Stimulated activated CD8-positive, alpha-beta memory T cell treated with anti-CD3 and anti-CD28 coated beads, Interleukin-4, amount 100 ng/mL, for 48 hours (primary cell): Measurements from ENCODE around the gene CNGA4.

Experiments used
- DNase-seq: peaks from one replicate; pipeline ENCODE4 v3.0.0-alpha.2; 2020

The CNGA4 gene

DNA sequence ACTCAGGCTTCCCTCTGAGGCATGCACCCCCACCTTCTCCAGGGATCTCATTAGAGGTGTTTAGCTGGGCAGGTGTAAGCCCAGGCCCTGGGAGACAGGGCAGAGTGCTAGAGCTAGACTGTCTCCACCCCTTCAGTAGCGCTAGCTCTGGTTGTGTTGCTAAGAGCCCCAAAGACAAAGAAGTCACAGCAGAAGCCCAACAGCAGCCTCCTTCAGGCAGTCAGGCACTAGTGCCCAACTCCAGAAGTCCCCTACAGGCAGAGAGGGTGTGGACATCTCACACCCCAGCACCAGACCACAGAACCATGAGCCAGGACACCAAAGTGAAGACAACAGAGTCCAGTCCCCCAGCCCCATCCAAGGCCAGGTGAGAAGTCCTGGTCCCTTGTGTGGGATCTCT, at the start of gene CNGA4:
Gene CNGA4, plus strand, starts transcription at position 188 of the 400 bp plus-strand sequence. Its CDS starts 118 bp downstream, at position 306.
- no peak for DNase-seq

- DNase-seq = no peak
Measured at GRCh38 chr11:6191742-6192141, 47.1 kb upstream of the CNGA4 start.

- no peak for DNase-seq
Measured at GRCh38 chr11:6194065-6194581, 44.8 kb upstream of the CNGA4 start.

GRCh38 chr11:6196396-6196795, 42.5 kb upstream of the CNGA4 start:
- DNase-seq = no peak

GRCh38 chr11:6197466-6198200, 41.3 kb upstream of the CNGA4 start:
- DNase-seq = no peak

- no peak for DNase-seq
Measured at GRCh38 chr11:6199174-6199810, 39.6 kb upstream of the CNGA4 start, which contains the start of gene OR52W1. TSS of gene OR52W1 (plus strand) at chr11:6199224. CDS start at chr11:6199224, 0 bp downstream.

GRCh38 chr11:6200975-6201374, 37.9 kb upstream of the CNGA4 start:
- DNase-seq = no peak

GRCh38 chr11:6201481-6201880, 37.4 kb upstream of the CNGA4 start:
- no peak for DNase-seq

DNA sequence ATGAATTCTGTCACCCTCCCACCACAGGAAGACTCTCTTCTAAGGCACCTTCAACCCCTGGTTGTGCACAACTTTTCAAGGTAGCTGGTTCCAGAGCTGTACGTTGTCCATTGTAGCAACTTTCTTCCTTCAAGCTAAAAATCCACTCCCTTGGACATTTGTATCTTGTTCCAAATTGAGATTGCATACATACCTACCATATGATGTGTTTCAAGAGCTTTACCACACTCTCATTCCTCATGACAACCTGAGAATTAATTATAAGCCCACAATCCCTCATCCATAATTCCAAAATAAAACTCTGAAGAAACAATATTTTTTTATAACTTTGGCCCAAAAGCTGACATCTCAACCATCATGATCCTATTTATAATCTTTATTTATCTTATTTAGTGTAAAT, 36.8 kb upstream of the CNGA4 start:
- DNase-seq = no peak

DNA sequence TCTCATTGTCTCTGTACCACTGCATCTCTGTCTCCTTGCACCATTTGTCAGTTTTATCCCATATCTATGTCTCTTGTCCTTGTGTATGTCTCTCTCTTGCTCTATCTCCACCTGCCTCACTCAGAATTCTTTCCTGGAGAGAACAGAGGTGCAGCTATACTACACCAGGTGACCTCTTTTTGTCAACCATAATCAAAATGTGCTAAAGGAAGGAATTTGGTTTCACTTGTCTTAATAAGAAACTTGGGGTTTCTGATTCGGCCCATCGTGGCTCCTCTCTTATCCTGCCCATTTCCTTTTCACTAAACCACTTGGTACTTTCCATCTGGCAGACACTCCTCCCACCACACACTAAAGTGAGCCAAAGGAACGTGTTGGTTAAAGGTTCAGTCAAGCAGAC, 35.6 kb upstream of the CNGA4 start:
- DNase-seq = no peak

DNA sequence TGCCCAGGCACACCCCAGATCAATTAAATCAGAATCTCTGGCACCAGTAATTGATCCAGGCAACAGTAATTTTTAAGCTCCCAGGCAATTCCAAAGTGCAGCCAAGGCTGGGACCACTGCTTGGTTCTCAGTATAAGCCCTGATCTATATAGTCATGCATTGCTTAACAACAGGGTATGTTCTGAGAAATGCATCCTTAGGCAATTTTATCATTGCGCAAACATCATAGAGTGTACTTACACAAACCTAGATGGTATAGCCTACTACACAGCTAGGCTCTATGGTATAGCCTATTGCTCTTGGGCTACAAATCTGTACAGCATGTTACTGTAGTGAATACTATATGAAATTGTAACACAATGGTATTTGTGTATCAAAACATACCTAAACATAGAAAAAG, 34.2 kb upstream of the CNGA4 start:
- no peak for DNase-seq

- no peak for DNase-seq
Measured at GRCh38 chr11:6205366-6205765, 33.5 kb upstream of the CNGA4 start, which contains the start of gene C11orf42. TSS of gene C11orf42 (plus strand) at chr11:6205557. CDS start at chr11:6205616, 59 bp downstream.

DNA sequence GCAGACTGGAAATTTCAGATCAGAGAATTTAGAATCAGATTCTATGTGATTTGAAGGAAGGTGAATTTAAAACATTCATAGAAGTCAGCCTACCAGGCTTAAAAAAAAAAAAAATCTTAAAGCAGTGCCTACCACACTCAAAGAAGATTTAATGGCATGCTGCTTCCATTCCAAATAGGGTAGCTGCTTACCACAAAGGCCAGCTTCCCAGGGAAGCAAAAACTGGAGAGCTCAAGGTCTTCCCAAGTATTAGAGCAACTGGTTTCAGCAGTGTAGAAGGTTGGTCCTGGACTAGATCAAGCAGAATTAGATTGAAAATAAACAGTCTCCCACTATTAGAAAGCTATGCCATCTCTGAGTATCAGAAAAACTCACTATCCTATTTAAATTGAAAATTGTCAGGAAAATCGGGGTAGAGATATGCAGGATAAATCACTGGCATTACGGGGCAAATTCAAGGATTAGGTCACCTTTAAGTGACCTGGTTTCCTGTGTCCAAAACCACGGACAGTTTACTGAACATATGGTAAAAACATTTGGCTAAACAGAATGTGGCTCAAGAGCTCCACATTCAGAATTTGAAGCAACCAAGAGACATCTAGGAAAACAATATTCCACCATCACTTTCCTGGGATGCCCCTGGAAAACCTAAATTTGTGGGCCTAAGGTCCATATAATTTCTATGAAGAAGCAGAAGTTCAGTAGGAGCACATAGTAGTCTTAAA, 32.3 kb upstream of the CNGA4 start:
- DNase-seq = no peak

GRCh38 chr11:6209801-6210200, 29.1 kb upstream of the CNGA4 start:
- DNase-seq = no peak

DNA sequence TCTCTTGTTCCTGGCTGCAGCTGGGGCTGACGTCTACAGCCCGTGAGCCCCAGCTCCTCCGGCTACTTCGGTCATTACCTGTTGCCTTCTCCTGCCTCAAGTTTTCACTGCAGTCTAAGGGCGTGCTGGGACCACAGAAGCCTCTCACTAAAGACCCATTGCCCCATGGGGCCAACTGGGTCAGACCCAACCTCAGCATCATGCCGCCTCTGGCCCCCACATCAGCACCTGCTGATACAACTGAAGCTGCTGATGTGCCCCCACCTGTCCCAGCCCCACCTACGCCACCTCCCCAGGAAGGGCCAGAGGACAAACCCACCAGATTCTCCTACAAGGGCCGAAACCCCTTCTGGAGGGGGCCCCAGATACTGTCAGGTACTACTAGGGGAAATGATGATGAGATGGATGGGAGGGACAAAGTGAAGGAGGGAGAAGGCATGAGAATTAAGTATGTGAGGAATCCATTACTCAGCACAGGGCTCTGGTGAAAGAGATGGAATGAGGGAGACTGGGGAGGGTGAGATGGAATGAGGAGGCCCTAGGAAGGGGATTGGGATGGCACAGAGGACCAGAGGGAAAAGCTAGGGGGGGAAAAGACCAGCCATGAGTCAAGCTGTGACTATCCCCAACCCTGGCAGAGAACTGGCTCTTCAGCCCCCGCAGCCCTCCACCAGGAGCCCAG, 28.5 kb upstream of the CNGA4 start:
- no peak for DNase-seq

GRCh38 chr11:6214530-6214929, 24.4 kb upstream of the CNGA4 start:
- no peak for DNase-seq

DNA sequence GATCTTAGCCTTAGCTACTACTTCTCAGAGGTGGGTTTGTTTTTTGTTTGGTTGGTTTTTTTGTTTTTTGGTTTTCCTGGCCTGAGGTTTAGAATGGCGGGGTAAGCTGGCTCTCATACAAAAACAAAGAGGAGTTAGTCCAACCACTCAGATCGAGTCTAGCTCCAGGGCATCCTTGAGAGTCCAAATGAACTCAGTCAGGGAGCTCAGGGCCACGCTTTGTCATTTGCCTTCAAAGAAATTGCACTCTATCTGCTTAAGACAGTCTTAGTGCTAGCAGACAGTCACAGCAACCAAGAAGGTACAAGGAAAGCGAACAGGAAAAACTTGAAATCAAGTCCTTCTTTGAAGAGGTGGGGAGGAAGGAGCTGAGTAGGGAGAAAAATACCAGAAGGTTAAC, 22.4 kb upstream of the CNGA4 start:
- no peak for DNase-seq

DNA sequence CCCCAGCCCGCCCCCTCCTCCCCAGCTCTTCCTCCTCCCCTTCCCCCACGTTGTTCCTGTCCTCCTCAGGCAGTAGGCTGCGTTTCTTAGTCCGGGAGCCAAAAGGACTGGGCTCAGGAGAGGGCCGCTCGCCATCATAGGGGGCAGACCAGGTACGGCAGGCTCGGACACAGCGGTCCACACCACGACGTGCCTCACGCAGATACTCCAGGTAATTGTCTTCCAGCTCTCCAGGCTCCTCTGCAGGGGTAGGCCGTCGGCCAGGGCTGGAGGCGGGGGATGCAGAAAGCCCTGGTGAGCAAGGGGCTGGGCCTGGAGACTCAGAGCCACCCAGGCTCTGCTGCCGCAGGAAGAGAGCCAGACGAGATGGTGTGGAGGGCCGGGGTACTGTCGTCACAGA, 21.2 kb upstream of the CNGA4 start:
- no peak for DNase-seq

DNA sequence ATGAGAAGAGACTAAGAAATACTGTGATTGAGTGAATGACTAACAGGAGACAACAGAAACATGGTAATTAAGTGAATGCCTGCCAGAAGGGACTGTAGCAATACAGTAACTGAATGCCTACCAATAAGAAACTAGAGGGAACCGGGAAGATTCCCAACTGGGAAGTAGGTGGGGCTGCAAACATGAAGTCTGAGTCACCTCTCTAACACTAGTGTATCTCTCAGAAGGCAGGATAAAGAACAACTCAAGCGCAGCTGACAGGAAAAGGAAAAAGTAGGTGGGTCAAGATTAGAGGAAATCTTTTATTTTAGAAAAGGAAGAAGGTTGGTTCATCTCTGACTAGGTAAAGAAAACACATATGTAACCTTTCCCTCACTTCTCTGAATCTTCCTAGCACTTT, 19.5 kb upstream of the CNGA4 start:
- DNase-seq = no peak

DNA sequence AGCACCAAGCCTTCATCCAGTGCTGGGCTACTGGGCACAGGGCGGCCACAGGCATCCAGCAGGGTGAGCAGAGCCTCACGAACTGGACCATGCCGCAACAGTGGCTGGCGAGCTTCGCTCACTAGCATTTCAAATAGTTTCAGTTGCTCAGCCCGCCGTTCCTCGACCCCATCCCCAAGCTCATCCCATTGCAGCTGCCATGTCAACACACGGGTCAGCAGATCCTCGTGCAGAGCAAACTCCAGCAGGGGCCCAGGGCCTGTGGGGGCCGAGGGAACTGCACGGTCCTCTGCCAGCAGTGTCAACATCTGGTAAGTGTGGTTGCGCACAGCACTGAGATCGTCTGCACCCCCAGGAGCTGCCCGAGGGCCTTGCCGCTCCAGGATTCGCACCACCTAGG, 15.0 kb upstream of the CNGA4 start:
- DNase-seq = no peak

GRCh38 chr11:6224421-6224820, 14.5 kb upstream of the CNGA4 start:
- no peak for DNase-seq

GRCh38 chr11:6225024-6225423, 13.9 kb upstream of the CNGA4 start:
- no peak for DNase-seq

- no peak for DNase-seq
Measured at GRCh38 chr11:6225896-6226295, 13.0 kb upstream of the CNGA4 start.
